DMS53 treated with DMSO at 0.1 percent for 48 hours (cell line): ENCODE data around the gene BPIFB4.
"Not testable (repeated sequence)": the region's sequence is repeated elsewhere in the genome, so short reads cannot be mapped to it uniquely, and the experiment has no call there.

Source experiments
- DNase-seq: peaks from one replicate; lab custom pipeline; 2025; ENCODE audit not compliant: unreplicated experiment; lab: John Stamatoyannopoulos, UW

BPIFB4 gene

GRCh38 chr20:33115501-33115900 lies 36.1 kb downstream of the BPIFB4 start:
- not testable (repeated sequence) for DNase-seq

DNA sequence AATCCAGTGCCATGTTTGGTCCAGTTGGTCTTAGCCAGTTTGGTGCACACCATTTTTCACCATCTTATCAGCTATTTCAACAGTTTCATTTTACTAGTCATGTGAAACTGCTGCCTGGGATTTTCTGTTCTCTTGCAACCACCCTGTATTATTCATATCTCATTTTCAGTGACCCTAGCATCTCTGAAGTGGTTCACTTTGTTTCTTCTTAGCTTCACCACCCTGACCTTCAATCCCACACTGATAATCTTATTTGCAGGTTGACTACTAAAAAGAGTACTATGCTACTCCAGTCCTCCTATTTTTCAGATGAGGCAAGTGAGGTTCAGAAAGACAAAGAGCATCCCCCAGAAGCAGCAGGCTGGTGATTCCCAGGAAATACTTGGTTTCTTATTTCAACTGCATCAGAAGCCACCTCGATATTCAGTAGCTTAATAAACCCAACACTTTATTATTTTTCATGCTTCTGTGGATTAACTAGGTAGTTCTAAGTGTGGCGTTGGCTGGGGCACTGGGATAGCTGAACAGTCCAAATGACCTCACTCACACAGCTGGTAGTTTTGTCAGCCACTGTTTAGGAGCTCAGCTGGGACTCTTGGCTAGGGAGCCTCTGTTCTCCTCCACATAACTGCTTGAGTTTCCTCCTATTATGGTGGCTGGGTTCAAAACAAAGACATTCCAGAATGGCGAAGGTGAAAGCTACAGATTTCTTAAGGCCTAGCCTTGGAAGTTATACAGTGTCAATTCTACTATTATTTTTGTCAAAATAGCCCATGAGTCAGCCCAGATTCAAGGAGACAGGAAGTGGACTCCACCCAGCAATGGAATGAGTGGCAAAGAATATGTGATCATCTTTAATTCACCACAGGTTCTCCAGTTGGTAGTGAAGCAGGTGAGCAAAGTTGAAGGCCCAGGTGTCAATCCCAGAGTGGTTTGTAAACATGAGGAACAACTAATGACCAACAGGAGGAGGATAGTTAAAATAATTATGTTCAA lies 40.6 kb downstream of the BPIFB4 start:
- DNase-seq: no peak

DNA sequence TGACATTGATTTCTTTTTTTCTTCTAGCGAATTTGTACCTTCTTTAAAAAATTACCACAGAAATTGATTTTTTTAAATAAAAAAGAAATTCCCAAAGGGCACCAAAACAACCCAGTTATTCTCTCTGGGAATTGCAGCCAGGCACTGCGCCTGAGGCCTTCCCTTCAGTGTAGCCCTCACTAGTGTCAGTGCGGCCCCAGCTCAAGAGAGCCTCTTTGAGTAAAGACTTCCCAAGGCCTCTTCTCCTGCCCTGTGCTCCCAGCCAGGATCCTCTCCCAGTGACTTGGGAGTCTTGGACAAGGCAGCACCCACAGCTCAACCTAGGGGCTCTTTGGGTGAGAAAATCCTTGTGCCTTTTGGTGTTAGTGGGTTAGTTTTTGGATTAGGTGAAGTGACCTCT lies 41.5 kb downstream of the BPIFB4 start:
- no peak for DNase-seq

DNA sequence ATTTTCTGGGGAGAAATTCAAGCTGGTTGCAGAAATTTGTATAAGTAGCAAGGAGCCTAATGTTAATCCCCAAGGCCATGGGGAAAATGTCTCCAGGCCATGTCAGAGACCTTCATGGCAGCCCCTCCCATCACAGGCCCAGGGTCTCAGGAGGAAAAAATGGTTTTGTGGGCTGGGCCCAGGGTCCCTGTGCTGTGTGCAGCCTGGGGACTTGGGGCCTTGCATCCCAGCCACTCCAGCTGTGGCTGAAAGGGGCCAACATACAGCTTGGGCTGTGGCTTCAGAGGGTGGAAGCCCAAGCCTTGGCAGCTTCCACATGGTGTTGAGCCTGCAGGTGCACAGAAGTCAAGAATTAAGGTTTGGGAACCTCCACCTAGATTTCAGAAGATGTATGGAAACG lies 42.9 kb downstream of the BPIFB4 start:
- not testable (repeated sequence) for DNase-seq

DNA sequence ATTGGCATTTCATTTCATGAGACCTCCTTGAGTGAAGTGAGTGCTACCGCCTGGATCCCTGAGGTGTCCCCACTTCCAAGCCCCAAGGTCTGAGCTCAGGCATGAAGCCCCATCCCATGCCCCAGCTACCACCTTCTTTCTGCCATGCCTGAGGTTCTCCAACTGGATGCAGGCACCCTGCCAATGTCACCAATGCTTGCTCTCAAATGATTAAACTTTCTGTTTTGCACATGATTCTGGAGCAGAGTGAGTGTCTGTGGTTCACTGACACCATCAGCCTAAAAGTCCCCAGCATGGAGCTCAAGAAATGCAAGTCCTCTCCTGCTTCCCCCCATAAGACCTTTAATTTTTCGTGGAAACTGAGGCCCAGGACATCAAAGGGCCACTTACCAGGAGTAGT lies 44.8 kb downstream of the BPIFB4 start:
- no peak for DNase-seq

GRCh38 chr20:33124994-33125393 lies 45.6 kb downstream of the BPIFB4 start:
- DNase-seq: no peak

DNA sequence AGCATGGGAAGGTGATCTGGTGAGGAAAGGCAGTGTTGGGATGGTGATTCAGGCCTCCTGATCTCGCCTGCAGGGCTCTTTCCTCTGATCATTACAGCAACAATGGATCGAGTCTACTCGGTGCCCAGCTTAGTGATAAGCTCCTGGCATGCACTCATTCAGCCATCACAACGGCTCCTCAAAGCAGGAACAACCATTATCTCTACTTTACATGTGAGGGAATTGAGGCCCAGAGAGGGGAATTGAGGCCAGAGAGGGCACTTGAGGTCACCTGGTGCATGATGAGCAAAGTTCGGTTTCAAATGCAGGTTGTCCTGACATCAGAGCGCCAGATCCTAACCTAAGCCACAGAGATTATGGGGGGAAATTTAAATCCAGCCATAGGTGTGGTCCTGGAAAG lies 46.5 kb downstream of the BPIFB4 start:
- DNase-seq: no peak

DNA sequence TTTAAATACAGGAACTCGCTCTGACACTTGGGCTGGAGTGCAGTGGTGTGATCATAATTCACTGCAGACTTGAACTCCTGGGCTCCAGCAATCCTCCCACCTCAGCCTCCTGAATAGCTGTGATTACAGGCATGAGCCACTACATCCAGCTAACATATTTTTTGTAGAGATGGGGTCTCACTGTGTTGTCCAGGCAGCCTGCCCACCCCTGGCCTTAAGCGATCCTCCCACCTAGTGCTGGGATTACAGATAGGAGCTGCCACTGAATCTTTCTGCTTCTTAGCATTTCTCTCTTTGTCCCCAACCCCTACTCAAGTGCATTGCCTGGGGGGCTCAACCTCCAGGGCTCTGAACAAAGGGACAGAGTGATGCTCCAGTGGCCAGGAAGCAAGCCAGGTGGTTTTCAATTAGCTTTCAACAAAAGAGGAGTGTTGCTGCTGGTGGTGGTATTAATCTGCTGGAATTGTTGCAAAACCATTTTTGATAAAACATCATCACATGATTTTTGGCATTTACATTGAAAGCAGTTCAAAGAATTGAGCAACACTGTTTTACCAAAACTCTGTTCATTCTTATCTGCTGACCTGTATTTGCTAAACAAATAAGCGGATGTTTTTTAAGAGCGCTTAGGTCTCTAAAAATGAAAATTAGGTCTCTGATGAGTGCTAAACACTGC lies 48.1 kb downstream of the BPIFB4 start:
- no peak for DNase-seq

GRCh38 chr20:33130568-33131061 lies 51.2 kb downstream of the BPIFB4 start:
- DNase-seq: no peak

DNA sequence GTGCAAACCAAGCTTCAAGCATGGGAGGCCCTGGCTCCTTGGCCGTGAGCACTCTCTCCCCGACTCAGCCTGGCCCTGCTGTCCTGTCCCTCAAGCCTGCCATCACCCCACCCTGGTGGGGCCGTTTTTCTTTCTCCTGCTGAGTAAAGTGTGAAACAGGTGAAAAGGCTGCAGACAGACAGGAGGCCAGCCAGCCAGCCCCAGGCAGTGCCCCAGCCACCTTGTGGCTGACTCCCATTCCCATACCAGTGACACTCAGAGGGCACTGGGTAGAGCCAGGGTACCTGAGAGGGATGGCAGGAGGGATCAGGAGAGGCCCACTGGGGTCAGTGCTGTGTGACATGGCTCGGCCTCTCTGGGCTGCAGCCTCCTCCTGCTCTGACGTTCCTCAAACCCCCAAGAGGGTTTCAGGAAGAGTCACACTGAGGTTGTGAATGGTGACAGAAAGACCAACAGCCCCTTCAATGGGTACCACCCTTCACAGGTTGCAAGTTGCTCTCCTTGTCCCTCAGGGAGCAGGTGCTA lies 52.6 kb downstream of the BPIFB4 start:
- DNase-seq: no peak

- DNase-seq: no peak
Observed at GRCh38 chr20:33132513-33133372, 53.3 kb downstream of the BPIFB4 start.

DNA sequence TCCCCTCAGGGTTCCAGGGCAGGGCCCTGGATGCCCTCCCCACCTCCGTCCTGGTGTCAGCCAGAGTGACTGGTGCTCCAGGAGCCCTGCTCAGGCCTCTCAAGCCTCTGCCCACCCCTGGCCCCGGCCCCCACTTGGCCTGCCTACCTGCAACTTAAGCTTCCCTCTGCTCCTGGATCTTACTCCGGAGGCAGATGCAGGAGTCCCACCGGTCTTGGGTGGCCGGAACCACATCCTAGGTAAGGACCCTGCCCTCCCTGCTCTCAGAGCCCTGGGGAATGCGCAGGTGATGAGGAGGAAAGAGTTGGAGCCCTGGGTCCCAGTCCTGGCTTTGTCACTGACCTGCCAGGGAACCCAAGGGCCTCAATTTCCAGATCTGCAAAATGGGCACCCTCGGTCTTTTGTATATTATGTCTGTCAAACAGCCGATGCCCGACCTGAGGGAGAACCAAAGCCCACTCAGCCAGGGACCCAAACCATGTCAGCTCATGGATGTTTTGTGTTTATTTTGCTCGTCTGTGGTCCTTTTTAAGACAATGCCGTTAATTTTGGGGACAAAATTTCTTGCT lies 54.0 kb downstream of the BPIFB4 start:
- DNase-seq: no peak

GRCh38 chr20:33137195-33137594 lies 57.8 kb downstream of the BPIFB4 start:
- DNase-seq: no peak

DNA sequence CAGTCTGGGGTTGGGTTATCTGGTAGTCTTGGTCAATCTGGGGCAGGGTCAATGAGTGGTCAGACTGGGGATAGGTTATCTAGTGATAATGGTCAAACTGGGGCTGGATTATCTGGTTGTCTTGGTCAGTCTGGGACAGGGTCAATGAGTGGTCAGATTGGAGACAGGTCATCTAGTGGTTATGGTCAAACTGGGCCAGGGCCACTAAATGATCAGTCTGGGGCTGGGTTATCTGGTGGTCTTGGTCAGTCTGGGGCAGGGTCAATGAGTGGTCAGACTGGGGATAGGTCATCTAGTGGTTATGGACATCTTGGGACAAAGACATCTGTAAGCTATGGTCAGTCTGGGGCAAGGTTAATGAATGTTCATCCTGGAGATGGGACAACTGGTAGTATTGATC lies 60.0 kb downstream of the BPIFB4 start:
- no peak for DNase-seq

DNA sequence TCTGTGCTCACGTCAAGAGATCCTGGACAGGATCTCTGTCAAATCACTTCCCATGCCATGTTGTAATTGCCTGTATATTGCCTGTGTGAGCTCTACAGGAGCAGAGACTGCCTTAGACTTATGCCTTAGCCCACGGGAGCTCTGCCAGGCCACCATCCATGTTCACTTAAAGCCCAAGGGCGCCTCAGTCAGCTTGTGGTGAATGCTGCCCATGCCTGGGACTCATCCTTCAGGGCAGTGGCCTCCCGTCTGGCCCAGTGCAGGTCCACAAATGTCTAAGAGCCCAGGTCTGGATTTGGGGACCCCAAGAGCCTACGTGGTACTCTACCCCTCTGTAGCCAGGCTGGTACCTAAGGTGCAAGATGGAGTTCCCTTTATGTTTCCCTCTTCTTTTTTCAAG lies 66.1 kb downstream of the BPIFB4 start:
- DNase-seq: no peak

- DNase-seq: no peak
Observed at GRCh38 chr20:33147299-33147698, 67.9 kb downstream of the BPIFB4 start.

DNA sequence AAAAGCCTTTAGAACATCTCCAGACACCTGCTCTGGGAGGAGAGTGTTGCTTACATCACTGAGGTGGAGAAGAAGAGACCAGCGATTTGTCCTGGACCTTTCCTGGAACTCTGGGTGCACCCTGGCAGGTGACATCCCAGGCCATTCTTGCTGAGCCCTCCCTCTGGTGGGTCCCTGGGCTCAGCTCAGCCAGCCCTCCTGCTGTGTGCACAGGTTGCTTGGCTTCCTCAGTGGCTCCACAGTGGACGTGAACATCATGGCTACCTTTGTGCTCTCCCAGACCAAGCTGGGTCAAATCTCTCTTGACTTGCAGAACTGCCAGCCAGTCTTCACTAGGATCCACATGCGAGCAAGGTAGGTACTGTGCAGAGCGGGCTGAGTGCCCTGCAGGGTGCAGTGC lies 68.6 kb downstream of the BPIFB4 start:
- DNase-seq: no peak

GRCh38 chr20:33154252-33154651 lies 74.8 kb downstream of the BPIFB4 start:
- no peak for DNase-seq

GRCh38 chr20:33158637-33159385 lies 79.4 kb downstream of the BPIFB4 start:
- no peak for DNase-seq

DNA sequence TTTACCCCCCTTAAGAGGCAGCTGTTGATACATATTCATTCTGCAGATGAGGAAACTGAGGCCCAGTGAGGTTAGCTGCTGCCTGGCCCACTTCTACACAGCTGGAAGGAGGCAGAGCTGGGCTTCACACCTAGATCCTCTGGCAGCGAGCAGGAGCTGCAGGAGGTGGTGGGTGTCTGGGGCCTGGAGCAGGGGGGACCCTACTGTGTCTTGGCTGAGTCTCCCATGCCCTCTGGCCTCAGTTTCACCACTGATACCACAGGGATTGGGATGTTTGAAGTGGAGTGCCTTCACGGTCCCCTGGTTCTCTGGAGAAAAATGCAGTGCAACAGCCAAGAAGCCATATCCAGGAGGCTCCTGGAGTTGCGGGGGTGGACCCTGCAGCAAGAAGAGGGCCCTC lies 80.3 kb downstream of the BPIFB4 start:
- no peak for DNase-seq
